Peyer's patch (tissue), 4 donors: ENCODE data around the gene DISC1.

Experiments
- CTCF ChIP-seq, 6 experiments: fragments of 450-650 bp in 4 of 6; fragments of 200-600 bp in 2 of 6; sonication (generic) in 1 of 6; IDR thresholded peaks; one replicate each; pipeline ENCODE4 v1.5.1; 2017 to 2019; ENCODE audit warnings: antibody characterized with exemption in 6 of 6, mild to moderate bottlenecking in 3 of 6, moderate library complexity in 1 of 6
- POLR2A ChIP-seq, 2 donors: fragments of 450-650 bp; IDR thresholded peaks; one replicate each; pipeline ENCODE4 v1.5.1; 2017; ENCODE audit warnings: antibody characterized with exemption in 2 of 2, mild to moderate bottlenecking in 2 of 2, moderate library complexity in 2 of 2

GRCh38 chr1:232034556-232034955 lies 408.0 kb downstream of the DISC1 start:
- TF ChIP-seq POLR2A (IDR thresholded peaks at IDR 0.05) (no peak), CTCF (IDR thresholded peaks at IDR 0.05) (no peak)
